ENCODE data around the gene PROSER2. TPM values are rescaled to one million over a fixed set of nuclear protein-coding genes. Genes with fewer than 3 reads are reported as not detected.

PROSER2 gene, protein sequence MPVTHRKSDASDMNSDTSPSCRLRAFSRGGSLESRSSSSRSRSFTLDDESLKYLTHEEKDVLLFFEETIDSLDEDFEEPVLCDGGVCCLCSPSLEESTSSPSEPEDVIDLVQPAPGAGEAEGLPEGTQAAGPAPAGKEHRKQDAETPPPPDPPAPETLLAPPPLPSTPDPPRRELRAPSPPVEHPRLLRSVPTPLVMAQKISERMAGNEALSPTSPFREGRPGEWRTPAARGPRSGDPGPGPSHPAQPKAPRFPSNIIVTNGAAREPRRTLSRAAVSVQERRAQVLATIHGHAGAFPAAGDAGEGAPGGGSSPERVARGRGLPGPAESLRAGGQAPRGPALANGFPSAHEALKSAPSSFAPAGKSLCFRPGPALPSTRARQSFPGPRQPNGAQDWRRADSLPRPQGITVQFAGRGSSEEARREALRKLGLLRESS
- 30.6 to 35.9 TPM (median 33.1 TPM) in 5 replicates for total RNA-seq (2022; extraction: Qiagen RNA extraction)

DNA sequence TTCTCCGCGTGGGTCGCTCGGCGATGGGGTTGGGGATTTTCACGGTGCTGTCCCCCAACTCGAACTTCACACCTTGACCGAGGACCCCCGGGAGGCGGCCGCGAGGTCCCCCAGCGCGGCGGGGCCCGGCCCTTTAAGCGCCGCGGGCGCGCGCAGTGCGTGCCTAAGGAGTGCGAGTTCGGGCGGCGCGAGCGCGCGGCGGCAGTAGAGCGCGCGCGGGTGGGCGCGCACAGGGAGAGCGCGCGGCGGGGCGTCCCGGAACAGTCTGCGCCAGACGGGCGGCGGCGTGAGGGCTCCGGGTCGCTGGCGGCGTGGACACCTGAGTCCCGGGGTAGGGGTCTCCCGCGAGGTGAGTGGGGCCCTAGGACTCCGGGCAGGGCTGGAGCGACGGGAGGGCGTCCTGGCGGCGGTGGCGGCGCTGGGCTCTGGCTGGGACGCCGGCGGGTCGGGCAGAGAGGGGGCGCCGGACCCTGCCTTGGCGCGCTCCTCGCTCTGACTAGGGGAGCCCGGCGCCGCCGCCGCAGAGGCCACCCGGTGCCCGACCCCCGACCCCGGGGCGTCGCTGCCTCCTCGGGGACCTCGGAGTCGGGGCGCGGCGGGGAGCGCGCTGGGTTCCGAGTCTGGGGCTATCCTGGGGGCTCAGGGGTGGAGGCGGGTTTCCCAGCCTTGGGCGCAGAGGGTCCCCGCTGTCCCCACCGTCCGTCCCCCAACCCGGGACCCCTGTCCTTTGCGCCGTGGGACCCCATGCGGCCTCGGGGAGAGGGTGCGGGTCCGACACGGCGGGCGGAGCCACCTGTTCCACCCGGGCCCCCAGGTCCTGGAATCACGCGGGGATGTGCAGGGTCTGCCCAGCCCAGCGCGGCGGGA is at the start of gene PROSER2:
Gene PROSER2, plus strand, starts transcription at position 235 of the 867 bp plus-strand sequence. CDS start 28,722 bp downstream, outside the sequence.

Other genes with a start within 250 kb of the PROSER2 start
- gene USP6NL, start 211.7 kb upstream of the PROSER2 start, total RNA-seq (2022; extraction: Qiagen RNA extraction), result 10.8 to 14.7 TPM (median 13.0 TPM) in 5 replicates
- 8.3 to 10.3 TPM (median 8.7 TPM) in 5 replicates for gene ECHDC3, start 81.0 kb upstream of the PROSER2 start, total RNA-seq (2022; extraction: Qiagen RNA extraction)
- gene UPF2, start 219.5 kb downstream of the PROSER2 start, total RNA-seq (2022; extraction: Qiagen RNA extraction), result 13.9 to 19.5 TPM (median 16.1 TPM) in 5 replicates
- 7.8 to 10.8 TPM (median 9.8 TPM) in 5 replicates for gene DHTKD1, start 245.6 kb downstream of the PROSER2 start, total RNA-seq (2022; extraction: Qiagen RNA extraction)

Data from A549 treated with dexamethasone at 1 μM for 4 hours (cell line).